ENCODE measurements around the gene GALNT2. TPM values are rescaled to one million over a fixed set of nuclear protein-coding genes. Genes with fewer than 3 reads are reported as not detected.

Gene GALNT2
- total RNA-seq, 1 donor from 2014 or later: 36.0 TPM

DNA sequence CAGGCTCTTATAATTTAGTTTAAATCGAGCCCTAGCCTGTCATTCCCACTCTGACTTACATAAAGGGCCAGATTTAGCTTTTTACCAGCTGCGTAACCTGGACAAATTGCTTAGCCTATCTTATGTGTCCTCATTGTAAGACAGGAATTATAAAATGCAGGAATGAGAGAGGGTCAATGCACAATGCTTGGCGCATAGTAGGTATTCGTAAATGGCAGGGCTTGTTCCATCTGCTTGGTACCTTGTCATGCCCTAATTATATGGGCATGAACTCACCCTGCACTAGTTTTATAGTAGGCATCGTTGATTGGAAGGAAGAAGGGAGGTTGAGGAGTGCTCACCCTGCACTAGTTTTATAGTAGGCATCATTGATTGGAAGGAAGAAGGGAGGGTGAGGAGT, 108.8 kb downstream of the GALNT2 start:
- Histone ChIP-seq H3K27ac (ENCODE audit: low read depth, low read length) (no peak overlapping the region), H3K4me1 (ENCODE audit: control insufficient read depth in 3 of 3, insufficient read depth in 3 of 3, low read length in 3 of 3) (peaks cover 27 to 56% (median 43%) of the 10 kb centered on the region in 3 donors)

DNA sequence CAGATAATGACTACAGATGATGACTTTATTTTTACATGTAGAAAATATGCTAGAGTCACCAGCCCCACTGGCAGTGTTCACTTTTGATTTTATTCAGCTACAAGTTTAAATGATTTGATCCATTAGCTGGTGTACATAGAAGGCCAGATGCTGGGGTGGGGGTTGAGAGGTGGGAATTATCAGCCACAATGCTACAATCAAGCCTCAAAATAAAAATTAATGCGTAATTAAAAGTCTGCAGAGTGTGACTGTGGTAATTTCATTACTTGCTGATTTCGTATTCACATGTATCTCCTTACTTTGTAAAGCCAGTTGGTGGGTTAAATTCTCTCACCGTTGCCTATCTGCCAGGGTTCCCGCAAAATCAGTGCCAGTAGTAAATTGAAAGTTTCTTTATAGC, 109.3 kb downstream of the GALNT2 start:
- H3K4me3 ChIP-seq (ENCODE audit: low read length in 3 of 3): peak overlapping the region in 1 of 3 donors; percentile 73
- no peaks in the 10 kb centered on the region for H3K9me3 ChIP-seq (ENCODE audit: control insufficient read depth in 3 of 3, low read length in 3 of 3)
- H3K4me1 ChIP-seq (ENCODE audit: control insufficient read depth in 3 of 3, insufficient read depth in 3 of 3, low read length in 3 of 3): peaks cover 27 to 52% (median 38%) of the 10 kb centered on the region in 3 donors
- H3K36me3 ChIP-seq (ENCODE audit: control insufficient read depth in 3 of 3, insufficient read depth in 3 of 3, low read length in 3 of 3): peaks cover 3% of the 10 kb centered on the region in 3 donors
- no peak overlapping the region for H3K9ac ChIP-seq (ENCODE audit: low read depth in 1 of 3, low read length in 3 of 3)
- no peaks in the 10 kb centered on the region for H3K27me3 ChIP-seq (ENCODE audit: control insufficient read depth in 3 of 3, insufficient read depth in 3 of 3, low read length in 3 of 3)
- H3K27ac ChIP-seq (ENCODE audit: low read depth, low read length): no peak overlapping the region

More for the DNA sequence above, 108.8 kb downstream of the GALNT2 start:
- no peak overlapping the region for H3K9ac ChIP-seq (ENCODE audit: low read depth in 1 of 3, low read length in 3 of 3)
- no peaks in the 10 kb centered on the region for H3K9me3 ChIP-seq (ENCODE audit: control insufficient read depth in 3 of 3, low read length in 3 of 3)
- no peak overlapping the region for H3K4me3 ChIP-seq (ENCODE audit: low read length in 3 of 3)
- H3K36me3 ChIP-seq (ENCODE audit: control insufficient read depth in 3 of 3, insufficient read depth in 3 of 3, low read length in 3 of 3): peaks cover 3% of the 10 kb centered on the region in 3 donors
- H3K27me3 ChIP-seq (ENCODE audit: control insufficient read depth in 3 of 3, insufficient read depth in 3 of 3, low read length in 3 of 3): no peaks in the 10 kb centered on the region

DNA sequence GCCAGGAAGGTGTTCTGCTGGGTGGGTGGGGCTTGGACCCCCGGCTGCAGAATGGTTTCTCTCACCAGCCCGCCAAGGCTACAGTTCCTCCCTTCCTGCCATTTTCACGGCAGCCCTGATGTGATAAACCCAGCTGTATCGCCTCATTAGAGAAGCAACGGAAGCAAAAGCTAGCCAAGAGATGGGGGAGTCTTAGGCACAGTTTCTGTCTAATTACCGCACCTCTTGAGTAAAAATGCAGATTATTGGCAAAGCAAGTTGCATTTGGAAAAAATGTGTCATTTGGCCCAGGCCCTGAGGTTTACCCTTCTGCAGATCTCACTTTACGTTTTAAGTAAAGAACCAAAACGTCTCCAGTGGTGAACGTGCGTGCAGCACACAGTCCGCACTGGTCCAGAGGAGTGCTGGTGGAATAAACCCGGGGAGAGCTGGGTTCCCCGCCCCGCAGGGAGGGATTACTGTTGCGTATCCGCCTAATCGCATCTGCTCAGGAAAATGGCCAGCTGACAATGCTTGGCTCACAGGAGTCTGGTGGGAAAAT, 109.9 kb downstream of the GALNT2 start:
- H3K4me3 ChIP-seq (ENCODE audit: low read length in 3 of 3): peak overlapping the region; percentile 30 to 73 (median 47)
- H3K9me3 ChIP-seq (ENCODE audit: control insufficient read depth in 3 of 3, low read length in 3 of 3): no peaks in the 10 kb centered on the region
- H3K9ac ChIP-seq (ENCODE audit: low read depth in 1 of 3, low read length in 3 of 3): peak overlapping the region; percentile 15 to 51 (median 25)
- no peaks in the 10 kb centered on the region for H3K27me3 ChIP-seq (ENCODE audit: control insufficient read depth in 3 of 3, insufficient read depth in 3 of 3, low read length in 3 of 3)
- peaks cover 3% of the 10 kb centered on the region in 3 donors for H3K36me3 ChIP-seq (ENCODE audit: control insufficient read depth in 3 of 3, insufficient read depth in 3 of 3, low read length in 3 of 3)
- H3K27ac ChIP-seq (ENCODE audit: low read depth, low read length): peak overlapping the region; percentile 43
- H3K4me1 ChIP-seq (ENCODE audit: control insufficient read depth in 3 of 3, insufficient read depth in 3 of 3, low read length in 3 of 3): peaks cover 26 to 47% (median 36%) of the 10 kb centered on the region in 3 donors

DNA sequence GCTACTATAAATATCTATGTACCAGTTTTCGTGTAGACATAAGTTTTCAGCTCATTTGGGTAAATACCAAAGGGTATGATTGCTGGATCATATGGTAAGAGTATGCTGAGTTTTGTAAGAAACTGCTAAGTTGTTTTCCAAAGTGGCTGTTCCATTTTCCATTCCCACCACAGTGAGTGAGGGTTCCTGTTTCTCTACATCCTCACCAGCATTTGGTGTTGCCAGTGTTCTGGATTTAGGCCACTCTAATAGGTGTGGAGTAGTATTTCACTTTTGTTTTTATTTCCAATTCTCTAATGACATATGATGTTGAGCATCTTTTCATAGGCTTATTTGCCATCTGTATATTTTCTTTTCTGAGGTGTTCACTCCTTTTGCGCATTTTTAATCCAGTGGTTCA, 112.2 kb downstream of the GALNT2 start:
- Histone ChIP-seq H3K4me3 (ENCODE audit: low read length in 3 of 3) (no peak overlapping the region), H3K27me3 (ENCODE audit: control insufficient read depth in 3 of 3, insufficient read depth in 3 of 3, low read length in 3 of 3) (no peaks in the 10 kb centered on the region), H3K36me3 (ENCODE audit: control insufficient read depth in 3 of 3, insufficient read depth in 3 of 3, low read length in 3 of 3) (peaks cover 3% of the 10 kb centered on the region in 3 donors), H3K27ac (ENCODE audit: low read depth, low read length) (no peak overlapping the region), H3K9me3 (ENCODE audit: control insufficient read depth in 3 of 3, low read length in 3 of 3) (no peaks in the 10 kb centered on the region), H3K4me1 (ENCODE audit: control insufficient read depth in 3 of 3, insufficient read depth in 3 of 3, low read length in 3 of 3) (peaks cover 16 to 29% (median 21%) of the 10 kb centered on the region in 3 donors), H3K9ac (ENCODE audit: low read depth in 1 of 3, low read length in 3 of 3) (no peak overlapping the region)

DNA sequence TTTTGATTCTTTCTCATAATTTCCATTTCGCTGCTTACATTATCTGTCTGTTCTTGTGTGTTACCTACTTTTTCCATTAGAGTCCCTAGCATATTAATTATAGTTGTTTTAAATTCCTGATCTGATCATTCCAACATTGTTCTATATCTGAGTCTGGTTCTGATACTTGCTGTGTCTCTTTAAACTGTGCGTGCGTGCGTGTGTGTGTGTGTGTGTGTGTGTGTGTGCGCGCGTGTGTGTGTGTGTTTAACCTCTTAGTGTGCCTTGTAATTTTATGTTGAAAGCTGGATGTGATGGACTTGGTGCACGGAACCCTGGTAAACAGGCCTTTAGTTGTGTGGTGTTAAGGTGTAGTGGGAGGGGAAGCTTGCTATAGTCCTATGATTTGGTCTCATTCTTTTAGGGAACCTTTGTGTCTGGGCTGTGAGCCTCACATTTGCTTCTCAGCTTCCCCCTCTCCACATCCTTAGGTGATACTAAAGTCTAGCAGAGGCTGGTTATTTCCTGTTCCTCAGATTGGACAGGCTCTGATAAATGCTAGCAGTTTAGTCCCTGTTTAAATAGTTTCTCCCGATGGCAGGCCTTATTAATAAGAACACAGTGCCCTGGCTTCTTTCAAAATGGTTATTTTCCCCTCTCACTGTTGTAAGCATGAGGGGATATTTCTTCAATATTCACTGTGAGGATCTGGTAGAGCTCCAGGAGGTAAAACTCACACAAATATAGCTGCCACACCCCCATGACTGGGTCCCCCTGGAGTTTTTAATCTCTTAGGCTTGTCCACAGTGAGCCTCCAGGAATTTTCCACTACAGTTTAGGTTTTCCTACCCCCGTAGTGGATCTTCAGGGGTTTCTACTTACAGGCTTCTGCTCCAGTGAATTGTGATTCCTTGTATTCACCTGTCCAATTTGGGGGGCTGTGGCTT, 118.3 kb downstream of the GALNT2 start:
- H3K36me3 ChIP-seq (ENCODE audit: control insufficient read depth in 3 of 3, insufficient read depth in 3 of 3, low read length in 3 of 3): no peaks in the 10 kb centered on the region
- no peaks in the 10 kb centered on the region for H3K9me3 ChIP-seq (ENCODE audit: control insufficient read depth in 3 of 3, low read length in 3 of 3)
- no peak overlapping the region for H3K4me3 ChIP-seq (ENCODE audit: low read length in 3 of 3)
- H3K9ac ChIP-seq (ENCODE audit: low read depth in 1 of 3, low read length in 3 of 3): peak overlapping the region; percentile 0 to 34 (median 1)
- H3K4me1 ChIP-seq (ENCODE audit: control insufficient read depth in 3 of 3, insufficient read depth in 3 of 3, low read length in 3 of 3): peaks cover 11 to 38% (median 12%) of the 10 kb centered on the region in 3 donors
- no peaks in the 10 kb centered on the region for H3K27me3 ChIP-seq (ENCODE audit: control insufficient read depth in 3 of 3, insufficient read depth in 3 of 3, low read length in 3 of 3)
- no peak overlapping the region for H3K27ac ChIP-seq (ENCODE audit: low read depth, low read length)

DNA sequence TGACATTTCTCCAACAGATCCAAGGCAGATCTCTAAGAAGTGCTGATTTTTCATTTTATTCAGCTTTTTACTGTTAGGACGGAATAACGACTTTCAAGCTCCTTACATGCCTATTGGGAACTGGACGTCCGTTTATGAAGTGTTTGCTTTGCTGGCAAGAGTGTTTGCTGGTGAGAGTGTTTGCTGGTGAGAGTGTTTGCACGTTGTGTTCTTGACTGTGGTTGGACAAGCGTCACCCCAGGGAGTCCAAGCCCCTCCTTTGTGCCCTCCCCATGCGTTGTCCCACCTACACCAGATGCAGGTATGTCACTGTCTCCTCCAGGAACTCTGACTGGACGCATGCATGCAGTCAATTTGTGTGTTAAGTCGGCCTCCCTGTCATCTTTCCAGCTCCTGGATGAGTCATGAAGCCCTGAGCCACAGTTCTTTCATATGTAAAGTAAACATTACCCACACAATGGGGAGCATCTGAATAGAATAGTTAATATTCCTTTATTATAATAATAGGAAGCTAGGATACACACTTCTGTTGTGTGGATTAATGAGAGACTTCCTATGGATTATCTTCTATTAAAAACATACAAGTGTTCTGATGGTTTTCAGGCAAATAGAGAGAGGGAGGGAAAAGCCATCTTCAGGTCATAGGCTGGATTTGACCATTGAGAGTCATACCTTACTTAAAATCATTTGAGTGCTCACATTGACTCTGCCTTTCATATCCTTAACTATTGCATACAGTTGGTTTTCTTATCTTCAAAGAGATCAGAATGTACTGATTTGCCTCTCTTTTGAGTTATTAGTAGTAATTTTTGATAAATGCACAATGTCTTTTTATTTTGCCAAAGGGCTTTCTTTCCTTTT, 119.2 kb downstream of the GALNT2 start:
- Histone ChIP-seq H3K27ac (ENCODE audit: low read depth, low read length) (no peak overlapping the region), H3K36me3 (ENCODE audit: control insufficient read depth in 3 of 3, insufficient read depth in 3 of 3, low read length in 3 of 3) (no peaks in the 10 kb centered on the region), H3K4me3 (ENCODE audit: low read length in 3 of 3) (no peak overlapping the region), H3K27me3 (ENCODE audit: control insufficient read depth in 3 of 3, insufficient read depth in 3 of 3, low read length in 3 of 3) (no peaks in the 10 kb centered on the region), H3K9ac (ENCODE audit: low read depth in 1 of 3, low read length in 3 of 3) (peak overlapping the region; percentile 0 to 34 (median 22)), H3K4me1 (ENCODE audit: control insufficient read depth in 3 of 3, insufficient read depth in 3 of 3, low read length in 3 of 3) (peaks cover 14 to 44% (median 18%) of the 10 kb centered on the region in 3 donors), H3K9me3 (ENCODE audit: control insufficient read depth in 3 of 3, low read length in 3 of 3) (no peaks in the 10 kb centered on the region)

DNA sequence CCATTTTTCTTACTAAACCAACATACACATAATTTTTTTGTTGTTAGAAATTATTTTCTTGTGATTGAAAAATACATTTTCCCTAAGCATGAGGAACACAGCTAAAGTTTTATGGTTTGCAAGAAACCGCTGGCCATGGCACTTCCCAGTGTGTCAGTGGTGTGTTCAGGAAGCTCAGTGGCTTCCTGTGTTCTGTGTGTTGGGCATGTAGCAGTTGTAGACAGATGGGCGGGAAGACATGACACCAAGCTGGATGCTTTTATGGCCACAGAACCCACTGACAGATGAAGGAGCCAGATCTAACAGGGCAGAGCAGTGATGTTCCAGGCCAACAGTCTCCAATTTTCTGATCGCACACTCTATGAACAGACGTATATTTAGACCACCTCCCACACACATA, 119.8 kb downstream of the GALNT2 start:
- Histone ChIP-seq H3K9ac (ENCODE audit: low read depth in 1 of 3, low read length in 3 of 3) (no peak overlapping the region), H3K4me3 (ENCODE audit: low read length in 3 of 3) (no peak overlapping the region), H3K36me3 (ENCODE audit: control insufficient read depth in 3 of 3, insufficient read depth in 3 of 3, low read length in 3 of 3) (no peaks in the 10 kb centered on the region), H3K4me1 (ENCODE audit: control insufficient read depth in 3 of 3, insufficient read depth in 3 of 3, low read length in 3 of 3) (peaks cover 19 to 50% (median 23%) of the 10 kb centered on the region in 3 donors), H3K27me3 (ENCODE audit: control insufficient read depth in 3 of 3, insufficient read depth in 3 of 3, low read length in 3 of 3) (no peaks in the 10 kb centered on the region), H3K9me3 (ENCODE audit: control insufficient read depth in 3 of 3, low read length in 3 of 3) (no peaks in the 10 kb centered on the region), H3K27ac (ENCODE audit: low read depth, low read length) (no peak overlapping the region)

DNA sequence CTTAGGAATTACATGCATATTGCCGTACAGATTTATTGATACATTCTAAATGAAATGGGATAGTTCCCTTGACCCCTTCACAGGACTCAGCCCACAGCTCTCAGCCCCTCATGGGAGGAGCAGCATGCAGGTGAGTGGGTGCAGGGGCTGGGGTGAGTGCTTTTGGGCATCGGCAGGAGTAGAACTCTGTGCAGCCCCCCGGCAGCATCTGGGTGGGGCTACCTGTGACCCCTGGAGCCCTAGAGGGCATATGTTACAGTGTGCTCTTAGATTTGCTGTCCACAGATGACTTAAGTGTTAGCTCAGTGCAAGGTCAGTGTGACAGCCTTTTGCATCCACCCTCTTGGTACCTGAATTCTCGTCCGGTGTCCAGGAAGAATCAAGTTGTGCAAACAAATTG, 120.3 kb downstream of the GALNT2 start:
- Histone ChIP-seq H3K4me3 (ENCODE audit: low read length in 3 of 3) (no peak overlapping the region), H3K27me3 (ENCODE audit: control insufficient read depth in 3 of 3, insufficient read depth in 3 of 3, low read length in 3 of 3) (no peaks in the 10 kb centered on the region), H3K9me3 (ENCODE audit: control insufficient read depth in 3 of 3, low read length in 3 of 3) (no peaks in the 10 kb centered on the region), H3K27ac (ENCODE audit: low read depth, low read length) (no peak overlapping the region), H3K9ac (ENCODE audit: low read depth in 1 of 3, low read length in 3 of 3) (no peak overlapping the region), H3K36me3 (ENCODE audit: control insufficient read depth in 3 of 3, insufficient read depth in 3 of 3, low read length in 3 of 3) (no peaks in the 10 kb centered on the region), H3K4me1 (ENCODE audit: control insufficient read depth in 3 of 3, insufficient read depth in 3 of 3, low read length in 3 of 3) (peaks cover 22 to 53% (median 26%) of the 10 kb centered on the region in 3 donors)

DNA sequence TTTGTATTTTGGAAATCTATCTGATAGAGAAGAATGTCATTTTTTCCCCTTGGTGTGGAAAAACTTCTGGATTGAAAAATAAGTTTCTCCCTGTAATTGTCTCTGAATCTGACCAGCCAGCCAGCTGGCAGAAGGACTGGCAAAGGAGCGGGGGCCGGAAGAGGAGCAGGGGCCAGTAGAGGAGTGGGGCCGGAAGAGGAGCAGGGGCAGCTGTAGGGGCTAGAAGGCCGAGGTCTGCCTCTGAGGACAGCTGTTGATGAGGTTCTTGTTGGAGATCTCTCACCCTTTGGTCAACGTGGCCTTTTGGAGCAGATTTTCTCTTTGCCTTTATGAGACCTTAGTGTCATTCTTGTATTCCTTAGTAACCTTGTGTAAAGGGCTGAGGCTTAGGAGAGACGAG, 121.8 kb downstream of the GALNT2 start:
- H3K9ac ChIP-seq (ENCODE audit: low read depth in 1 of 3, low read length in 3 of 3): no peak overlapping the region
- peak overlapping the region; percentile 6 for H3K27ac ChIP-seq (ENCODE audit: low read depth, low read length)

More for the DNA sequence above, 121.8 kb downstream of the GALNT2 start:
- Histone ChIP-seq H3K4me3 (ENCODE audit: low read length in 3 of 3) (no peak overlapping the region), H3K36me3 (ENCODE audit: control insufficient read depth in 3 of 3, insufficient read depth in 3 of 3, low read length in 3 of 3) (no peaks in the 10 kb centered on the region), H3K27me3 (ENCODE audit: control insufficient read depth in 3 of 3, insufficient read depth in 3 of 3, low read length in 3 of 3) (no peaks in the 10 kb centered on the region), H3K4me1 (ENCODE audit: control insufficient read depth in 3 of 3, insufficient read depth in 3 of 3, low read length in 3 of 3) (peaks cover 22 to 56% (median 30%) of the 10 kb centered on the region in 3 donors), H3K9me3 (ENCODE audit: control insufficient read depth in 3 of 3, low read length in 3 of 3) (no peaks in the 10 kb centered on the region)

Measured in skeletal muscle tissue (tissue), 4 donors.